HG03520 (cell line): ENCODE measurements around the gene HOXC9.

ENCODE experiments used
- ATAC-seq: cut with Tn5 transposase; IDR thresholded peaks from one replicate; pipeline ENCODE4 v1.9.1; 2021; ENCODE audit warnings: mild to moderate bottlenecking, moderate library complexity; ENCODE audit not compliant: unreplicated experiment

The HOXC9 gene

GRCh38 chr12:53986686-53987483 is 13.1 kb upstream of the HOXC9 start:
- ATAC-seq = no peak

- no peak for ATAC-seq
These were observed 12.2 kb upstream of the HOXC9 start for GRCh38 chr12:53987787-53988230.

- ATAC-seq = no peak
These were observed 11.3 kb upstream of the HOXC9 start for GRCh38 chr12:53988541-53989226.

- no peak for ATAC-seq
These were observed 10.5 kb upstream of the HOXC9 start for GRCh38 chr12:53989227-53990113.

- ATAC-seq = no peak
These were observed 9.5 kb upstream of the HOXC9 start for GRCh38 chr12:53990311-53991076.

- no peak for ATAC-seq
These were observed 8.9 kb upstream of the HOXC9 start for GRCh38 chr12:53991077-53991460.

GRCh38 chr12:53992377-53992889 is 7.5 kb upstream of the HOXC9 start:
- ATAC-seq = no peak

GRCh38 chr12:53993162-53994008 is 6.6 kb upstream of the HOXC9 start:
- no peak for ATAC-seq

GRCh38 chr12:53994009-53994263 is 6.0 kb upstream of the HOXC9 start:
- ATAC-seq = no peak

- ATAC-seq = no peak
These were observed 5.5 kb upstream of the HOXC9 start for GRCh38 chr12:53994264-53995001.

- no peak for ATAC-seq
These were observed 5.0 kb upstream of the HOXC9 start for GRCh38 chr12:53995002-53995377.

- no peak for ATAC-seq
These were observed 4.4 kb upstream of the HOXC9 start for GRCh38 chr12:53995378-53996239.

GRCh38 chr12:53996240-53997203 is 3.4 kb upstream of the HOXC9 start:
- no peak for ATAC-seq

- ATAC-seq = no peak
These were observed 2.5 kb upstream of the HOXC9 start for GRCh38 chr12:53997204-53998109.

- no peak for ATAC-seq
These were observed 1.7 kb upstream of the HOXC9 start for GRCh38 chr12:53998110-53998899.
